Nephron progenitor cell (in vitro differentiated cells): ENCODE results near the gene CMTM1.
A peak's percentile ranks its signal among the peaks of the same experiment; 100 is the strongest.
"Not testable (repeated sequence)": the region's sequence is repeated elsewhere in the genome, so short reads cannot be mapped to it uniquely, and the experiment has no call there.

ENCODE experiments used
- DNase-seq: peaks from one replicate; pipeline ENCODE4 v3.0.0; 2021
- H3K27ac Mint-ChIP-seq: 2 replicates; pipeline ENCODE4 v1.8.0; 2021; ENCODE audit warnings: mild to moderate bottlenecking, moderate library complexity, mixed read lengths
- H3K27me3 Mint-ChIP-seq: 2 replicates; pipeline ENCODE4 v1.8.0; 2021; ENCODE audit warnings: mild to moderate bottlenecking, low read depth, mixed read lengths; ENCODE audit not compliant: poor library complexity
- H3K36me3 Mint-ChIP-seq: 2 replicates; pipeline ENCODE4 v1.8.0; 2021; ENCODE audit warnings: low read depth, mixed read lengths
- H3K4me1 Mint-ChIP-seq: 2 replicates; pipeline ENCODE4 v1.8.0; 2021; ENCODE audit warnings: mixed read lengths
- H3K4me3 Mint-ChIP-seq: 2 replicates; pipeline ENCODE4 v1.8.0; 2021; ENCODE audit warnings: mild to moderate bottlenecking, moderate library complexity, mixed read lengths
- H3K9me3 Mint-ChIP-seq: 2 replicates; pipeline ENCODE4 v1.8.0; 2021; ENCODE audit warnings: mild to moderate bottlenecking, moderate library complexity, mixed read lengths
- CTCF ChIP-seq: fragments of 200-600 bp; sonication (generic); IDR thresholded peaks from 2 replicates; pipeline ENCODE4 v1.5.0; 2021; ENCODE audit warnings: antibody characterized with exemption

CMTM1 gene

GRCh38 chr16:66562986-66563385, 3.3 kb upstream of the CMTM1 start:
- no peak for DNase-seq
- no peak for TF ChIP-seq CTCF
- no peak overlapping the region for H3K4me3 Mint-ChIP-seq
- H3K4me1 Mint-ChIP-seq, result peaks cover 10% of the 10 kb centered on the region
- H3K36me3 Mint-ChIP-seq, result peaks cover 47% of the 10 kb centered on the region
- no peaks in the 10 kb centered on the region for H3K9me3 Mint-ChIP-seq
- H3K27me3 Mint-ChIP-seq, result no peaks in the 10 kb centered on the region
- H3K27ac Mint-ChIP-seq, result no peak overlapping the region

- no peak for DNase-seq
- Mint-ChIP-seq H3K9me3 (no peaks in the 10 kb centered on the region), H3K4me3 (no peak overlapping the region), H3K27me3 (no peaks in the 10 kb centered on the region), H3K4me1 (peaks cover 10% of the 10 kb centered on the region), H3K27ac (no peak overlapping the region), H3K36me3 (peaks cover 48% of the 10 kb centered on the region)
- TF ChIP-seq CTCF, result no peak
Observed at GRCh38 chr16:66563574-66564334, 2.5 kb upstream of the CMTM1 start.

GRCh38 chr16:66567270-66567669, 1.0 kb downstream of the CMTM1 start:
- H3K9me3 Mint-ChIP-seq, H3K27me3 Mint-ChIP-seq, H3K4me1 Mint-ChIP-seq, H3K27ac Mint-ChIP-seq, H3K4me3 Mint-ChIP-seq, DNase-seq: not testable (repeated sequence)
- peaks cover 29% of the 10 kb centered on the region for H3K36me3 Mint-ChIP-seq

- H3K36me3 Mint-ChIP-seq, result peaks cover 29% of the 10 kb centered on the region
- no peak for DNase-seq
- no peak overlapping the region for H3K27ac Mint-ChIP-seq
- H3K27me3 Mint-ChIP-seq, result peaks cover 6% of the 10 kb centered on the region
- H3K4me1 Mint-ChIP-seq, result no peaks in the 10 kb centered on the region
- no peak overlapping the region for H3K4me3 Mint-ChIP-seq
- no peaks in the 10 kb centered on the region for H3K9me3 Mint-ChIP-seq
- TF ChIP-seq CTCF, result no peak
Observed at GRCh38 chr16:66568355-66568754, 2.1 kb downstream of the CMTM1 start.

- TF ChIP-seq CTCF, result no peak
- DNase-seq, result no peak
- Mint-ChIP-seq H3K9me3 (no peaks in the 10 kb centered on the region), H3K36me3 (peaks cover 29% of the 10 kb centered on the region), H3K27ac (no peak overlapping the region), H3K27me3 (peaks cover 6% of the 10 kb centered on the region), H3K4me3 (no peak overlapping the region), H3K4me1 (no peaks in the 10 kb centered on the region)
Observed at GRCh38 chr16:66569131-66569530, 2.9 kb downstream of the CMTM1 start.

GRCh38 chr16:66569827-66570405, 3.7 kb downstream of the CMTM1 start:
- H3K4me1 Mint-ChIP-seq, result no peaks in the 10 kb centered on the region
- H3K36me3 Mint-ChIP-seq, result peaks cover 29% of the 10 kb centered on the region
- H3K4me3 Mint-ChIP-seq, result no peak overlapping the region
- H3K27ac Mint-ChIP-seq, result peak overlapping the region; percentile 30
- TF ChIP-seq CTCF, result no peak
- H3K9me3 Mint-ChIP-seq, result no peaks in the 10 kb centered on the region
- peaks cover 6% of the 10 kb centered on the region for H3K27me3 Mint-ChIP-seq
- no peak for DNase-seq
